GM18868 (cell line): ENCODE data around the gene SF3B2.
"Not testable (repeated sequence)": the region's sequence is repeated elsewhere in the genome, so short reads cannot be mapped to it uniquely, and the experiment has no call there.

Source experiments
- ATAC-seq: cut with Tn5 transposase; IDR thresholded peaks from one replicate; pipeline ENCODE4 v1.9.1; 2021; ENCODE audit warnings: mild to moderate bottlenecking, moderate library complexity; ENCODE audit not compliant: unreplicated experiment

The SF3B2 gene

GRCh38 chr11:66051766-66052663 is at the start of gene SF3B2:
TSS of gene SF3B2 (plus strand) at chr11:66052364. CDS start at chr11:66052385, 21 bp downstream.
- peak; percentile 94 for ATAC-seq

- ATAC-seq, result peak; percentile 45
Measured at GRCh38 chr11:66002648-66003225, 49.4 kb upstream of the SF3B2 start.

- ATAC-seq, result no peak
Measured at GRCh38 chr11:66003291-66003690, 48.9 kb upstream of the SF3B2 start.

GRCh38 chr11:66004186-66004585 is 48.0 kb upstream of the SF3B2 start:
- no peak for ATAC-seq

GRCh38 chr11:66006134-66006890 is 45.9 kb upstream of the SF3B2 start:
- ATAC-seq, result no peak

- ATAC-seq, result no peak
Measured at GRCh38 chr11:66006891-66007176, 45.3 kb upstream of the SF3B2 start.

GRCh38 chr11:66007201-66007634 is 44.9 kb upstream of the SF3B2 start:
- ATAC-seq, result no peak

- no peak for ATAC-seq
Measured at GRCh38 chr11:66008095-66008467, 44.1 kb upstream of the SF3B2 start.

- no peak for ATAC-seq
Measured at GRCh38 chr11:66008468-66009101, 43.6 kb upstream of the SF3B2 start.

GRCh38 chr11:66010036-66010435 is 42.1 kb upstream of the SF3B2 start:
- ATAC-seq, result not testable (repeated sequence)

- ATAC-seq, result no peak
Measured at GRCh38 chr11:66011239-66011784, 40.9 kb upstream of the SF3B2 start.

- ATAC-seq, result no peak
Measured at GRCh38 chr11:66011785-66012303, 40.3 kb upstream of the SF3B2 start, which contains the start of gene CST6. TSS of gene CST6 (plus strand) at chr11:66012008. CDS start at chr11:66012045, 37 bp downstream.

- ATAC-seq, result no peak
Measured at GRCh38 chr11:66012371-66012945, 39.7 kb upstream of the SF3B2 start.

GRCh38 chr11:66012946-66013761 is 39.0 kb upstream of the SF3B2 start:
- no peak for ATAC-seq

GRCh38 chr11:66013762-66014100 is 38.4 kb upstream of the SF3B2 start:
- ATAC-seq, result no peak

- ATAC-seq, result no peak
Measured at GRCh38 chr11:66014804-66015453, 37.2 kb upstream of the SF3B2 start.

- no peak for ATAC-seq
Measured at GRCh38 chr11:66015454-66015881, 36.7 kb upstream of the SF3B2 start.

GRCh38 chr11:66015936-66016792 is 36.0 kb upstream of the SF3B2 start:
- no peak for ATAC-seq
